ENCODE data around the gene ELMOD1. TPM values are rescaled to one million over a fixed set of nuclear protein-coding genes. Genes with fewer than 3 reads are reported as not detected.

Gene ELMOD1
- total RNA-seq, 4 donors from 2014 or later = 0.16 to 0.27 TPM; not detected in 2

- no peak overlapping the region for H3K4me3 ChIP-seq
- intact Hi-C loops (cut with DNase I; ENCODE audit: low total_unique reads) (loop anchor here (10.0 kb wide), 1 partner anchor 225 kb away; no protein-coding TSS in a partner anchor), in situ Hi-C loops (cut with MboI; ENCODE audit: low pct_ligation_motif_present in 1 of 4, low pct_unique_long_range_greater_than_20kb in 1 of 4, low sequenced_read_pairs in 3 of 4) (loop anchor here in 1 of 4 donors (10.0 kb wide), 1 partner anchor 145 kb away; no protein-coding TSS in a partner anchor)
- no peak for DNase-seq
- H3K9me3 ChIP-seq = no peaks in the 10 kb centered on the region
- TF ChIP-seq POLR2A (IDR thresholded peaks at IDR 0.05) (no peak), EP300 (IDR thresholded peaks at IDR 0.05; ENCODE audit: low read depth) (no peak)
- TF ChIP-seq, protein P1, sequence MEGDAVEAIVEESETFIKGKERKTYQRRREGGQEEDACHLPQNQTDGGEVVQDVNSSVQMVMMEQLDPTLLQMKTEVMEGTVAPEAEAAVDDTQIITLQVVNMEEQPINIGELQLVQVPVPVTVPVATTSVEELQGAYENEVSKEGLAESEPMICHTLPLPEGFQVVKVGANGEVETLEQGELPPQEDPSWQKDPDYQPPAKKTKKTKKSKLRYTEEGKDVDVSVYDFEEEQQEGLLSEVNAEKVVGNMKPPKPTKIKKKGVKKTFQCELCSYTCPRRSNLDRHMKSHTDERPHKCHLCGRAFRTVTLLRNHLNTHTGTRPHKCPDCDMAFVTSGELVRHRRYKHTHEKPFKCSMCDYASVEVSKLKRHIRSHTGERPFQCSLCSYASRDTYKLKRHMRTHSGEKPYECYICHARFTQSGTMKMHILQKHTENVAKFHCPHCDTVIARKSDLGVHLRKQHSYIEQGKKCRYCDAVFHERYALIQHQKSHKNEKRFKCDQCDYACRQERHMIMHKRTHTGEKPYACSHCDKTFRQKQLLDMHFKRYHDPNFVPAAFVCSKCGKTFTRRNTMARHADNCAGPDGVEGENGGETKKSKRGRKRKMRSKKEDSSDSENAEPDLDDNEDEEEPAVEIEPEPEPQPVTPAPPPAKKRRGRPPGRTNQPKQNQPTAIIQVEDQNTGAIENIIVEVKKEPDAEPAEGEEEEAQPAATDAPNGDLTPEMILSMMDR (IDR thresholded peaks at IDR 0.05) = no peak
- WGBS, 2 donors (ENCODE audit: low coverage in 1 of 2) = 92 to 96% methylated on average over 2 of the region's 2 CpGs
- H3K4me1 ChIP-seq = no peaks in the 10 kb centered on the region
- H3K36me3 ChIP-seq = peaks cover 0 to 25% (median 6%) of the 10 kb centered on the region in 4 donors
- H3K27ac ChIP-seq = no peak overlapping the region
- H3K27me3 ChIP-seq = no peaks in the 10 kb centered on the region
These were observed 41.0 kb upstream of the ELMOD1 start for GRCh38 chr11:107549954-107550285.

DNA sequence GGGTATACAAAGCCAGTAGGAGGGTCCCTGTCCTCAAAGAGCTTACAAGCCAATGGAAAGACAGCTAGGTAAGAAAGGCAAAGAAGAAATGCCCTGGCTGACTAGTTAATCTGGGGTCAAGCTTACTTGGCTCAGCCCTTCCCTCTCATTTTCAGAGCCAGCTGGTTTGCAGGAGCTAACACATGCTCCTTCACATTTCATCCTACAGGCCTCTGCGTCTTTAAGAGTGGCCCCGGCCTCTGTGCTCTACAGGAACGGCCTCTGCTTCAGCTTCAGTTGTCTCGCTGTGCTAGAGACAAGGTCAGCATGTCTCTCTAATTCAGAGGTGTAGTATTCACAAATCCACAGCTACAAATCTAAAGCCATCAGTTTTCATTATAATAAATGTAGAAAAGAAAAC, 40.6 kb upstream of the ELMOD1 start:
- WGBS, 2 donors (ENCODE audit: low coverage in 1 of 2) = 94 to 100% methylated on average over 4 of the region's 4 CpGs
- no peak overlapping the region for H3K27ac ChIP-seq

GRCh38 chr11:107561688-107562087, 29.3 kb upstream of the ELMOD1 start:
- no peak overlapping the region for H3K4me3 ChIP-seq
- no peak for DNase-seq
- no peak overlapping the region for H3K27ac ChIP-seq
- H3K36me3 ChIP-seq = peaks cover 0 to 19% (median 0%) of the 10 kb centered on the region in 4 donors
- H3K4me1 ChIP-seq = peaks cover 10 to 18% (median 14%) of the 10 kb centered on the region in 4 donors
- no peaks in the 10 kb centered on the region for H3K27me3 ChIP-seq
- intact Hi-C loops (cut with DNase I; ENCODE audit: low total_unique reads) = no loop called here
- no peaks in the 10 kb centered on the region for H3K9me3 ChIP-seq
- in situ Hi-C loops (cut with MboI; ENCODE audit: low pct_ligation_motif_present in 1 of 4, low pct_unique_long_range_greater_than_20kb in 1 of 4, low sequenced_read_pairs in 3 of 4) = no loop called here
- TF ChIP-seq, protein P1 (IDR thresholded peaks at IDR 0.05) = no peak

More for the DNA sequence above, 40.6 kb upstream of the ELMOD1 start:
- Histone ChIP-seq H3K4me3 (no peak overlapping the region), H3K36me3 (peaks cover 0 to 25% (median 8%) of the 10 kb centered on the region in 4 donors), H3K27me3 (no peaks in the 10 kb centered on the region), H3K4me1 (no peaks in the 10 kb centered on the region), H3K9me3 (no peaks in the 10 kb centered on the region)
- no peak for DNase-seq
- in situ Hi-C loops (cut with MboI; ENCODE audit: low pct_ligation_motif_present in 1 of 4, low pct_unique_long_range_greater_than_20kb in 1 of 4, low sequenced_read_pairs in 3 of 4) = loop anchor here in 1 of 4 donors (10.0 kb wide), 1 partner anchor 144 kb away; no protein-coding TSS in a partner anchor
- intact Hi-C loops (cut with DNase I; ENCODE audit: low total_unique reads) = loop anchor here (10.0 kb wide), 1 partner anchor 224 kb away; no protein-coding TSS in a partner anchor
- TF ChIP-seq EP300 (IDR thresholded peaks at IDR 0.05; ENCODE audit: low read depth) = no peak
- TF ChIP-seq, protein P1 (IDR thresholded peaks at IDR 0.05) = no peak
- no peak for TF ChIP-seq POLR2AphosphoS5 (IDR thresholded peaks at IDR 0.05)
- no peak for TF ChIP-seq POLR2A (IDR thresholded peaks at IDR 0.05)

- H3K27me3 ChIP-seq = no peaks in the 10 kb centered on the region
- DNase-seq = no peak
- H3K36me3 ChIP-seq = peaks cover 0 to 19% (median 0%) of the 10 kb centered on the region in 4 donors
- H3K4me1 ChIP-seq = peaks cover 10 to 18% (median 14%) of the 10 kb centered on the region in 4 donors
- 54 to 70% methylated on average over 4 of the region's 4 CpGs for WGBS, 2 donors (ENCODE audit: low coverage in 1 of 2)
- no peak overlapping the region for H3K4me3 ChIP-seq
- H3K9me3 ChIP-seq = no peaks in the 10 kb centered on the region
- in situ Hi-C loops (cut with MboI; ENCODE audit: low pct_ligation_motif_present in 1 of 4, low pct_unique_long_range_greater_than_20kb in 1 of 4, low sequenced_read_pairs in 3 of 4) = no loop called here
- H3K27ac ChIP-seq = no peak overlapping the region
- TF ChIP-seq, protein P1 (IDR thresholded peaks at IDR 0.05) = no peak
- TF ChIP-seq POLR2A (IDR thresholded peaks at IDR 0.05) = no peak
- TF ChIP-seq EP300 (IDR thresholded peaks at IDR 0.05; ENCODE audit: low read depth) = no peak
- no peak for TF ChIP-seq POLR2AphosphoS5 (IDR thresholded peaks at IDR 0.05)
- intact Hi-C loops (cut with DNase I; ENCODE audit: low total_unique reads) = no loop called here
These were observed 28.2 kb upstream of the ELMOD1 start for GRCh38 chr11:107562647-107563208.
